Naive B cell (primary cell): ENCODE results near the gene RPS3. TPM values are rescaled to one million over a fixed set of nuclear protein-coding genes. Genes with fewer than 3 reads are reported as not detected.
"Not testable (repeated sequence)": the region's sequence is repeated elsewhere in the genome, so short reads cannot be mapped to it uniquely, and the experiment has no call there.

Source experiments
- ATAC-seq, 2 donors: fragments of 150-1000 bp; cut with Tn5 transposase; 2 replicates each; pipeline ENCODE4 v1.10.0; 2021; ENCODE audit warnings: low read depth in 2 of 2, mild to moderate bottlenecking in 2 of 2, moderate library complexity in 2 of 2
- DNase-seq: peaks from one replicate; pipeline ENCODE4 v3.0.0; 2022
- H3K27ac Mint-ChIP-seq, 6 donors: one replicate each; pipeline ENCODE4 v1.8.0; 2020 to 2022; ENCODE audit warnings: mild to moderate bottlenecking in 6 of 6, mixed read lengths in 6 of 6, moderate library complexity in 5 of 6, inconsistent platforms in 2 of 6
- H3K27me3 Mint-ChIP-seq, 3 donors: one replicate each; pipeline ENCODE4 v1.8.0; 2021 to 2022; ENCODE audit warnings: mixed read lengths in 3 of 3, mild to moderate bottlenecking in 1 of 3
- H3K36me3 Mint-ChIP-seq, 2 donors: one replicate each; pipeline ENCODE4 v1.8.0; 2020 to 2022; ENCODE audit warnings: mixed read lengths in 2 of 2, inconsistent platforms in 1 of 2, mild to moderate bottlenecking in 1 of 2
- H3K4me1 Mint-ChIP-seq, 3 donors: one replicate each; pipeline ENCODE4 v1.8.0; 2020 to 2022; ENCODE audit warnings: mixed read lengths in 3 of 3, inconsistent platforms in 1 of 3, mild to moderate bottlenecking in 1 of 3, moderate library complexity in 1 of 3
- H3K4me3 Mint-ChIP-seq, 8 donors: one replicate each; pipeline ENCODE4 v1.8.0; 2020 to 2022; ENCODE audit warnings: mild to moderate bottlenecking in 8 of 8, mixed read lengths in 8 of 8, moderate library complexity in 8 of 8, inconsistent platforms in 2 of 8
- H3K9me3 Mint-ChIP-seq, 7 donors: one replicate each; pipeline ENCODE4 v1.8.0; 2020 to 2022; ENCODE audit warnings: mixed read lengths in 7 of 7, mild to moderate bottlenecking in 5 of 7, inconsistent platforms in 2 of 7, moderate library complexity in 1 of 7
- polyA plus RNA-seq, 6 donors: library from polyadenylated mRNA; unstranded; fragments of 300-500 nt; fragmentation: Illumina TruSeq; gene quantifications; one replicate each; pipeline ENCODE4 v1.2.3, GENCODE V29; 2021; ENCODE audit warnings: low read depth in 6 of 6

Gene RPS3
- polyA plus RNA-seq, 6 donors from 2014 or later: 3,862 to 5,214 (median 4,183) TPM

DNA sequence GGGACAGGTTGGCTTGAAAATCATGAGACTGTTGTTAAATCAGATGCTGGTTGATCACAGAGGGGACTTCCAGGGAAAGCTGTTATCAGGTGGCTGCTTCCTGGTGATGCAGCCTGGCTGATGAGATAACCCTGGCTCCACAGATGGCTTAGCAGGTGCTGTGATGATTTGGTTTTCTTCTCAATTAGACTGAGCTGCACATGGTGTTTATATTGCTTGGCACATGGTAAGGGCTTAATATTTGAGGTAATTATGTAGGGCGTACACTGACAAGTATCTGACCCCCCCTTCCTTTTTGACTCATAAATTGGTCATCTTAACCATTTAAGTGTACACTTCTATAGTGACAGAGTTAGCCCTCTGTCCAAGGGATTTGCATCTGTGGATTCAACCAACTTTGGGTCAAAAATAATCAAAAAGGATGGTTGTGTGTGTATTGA, 7.0 kb downstream of the RPS3 start:
- peaks cover 31 to 37% of the 10 kb centered on the region in 2 donors for H3K36me3 Mint-ChIP-seq
- H3K27ac Mint-ChIP-seq: no peak overlapping the region
- H3K4me1 Mint-ChIP-seq: peaks cover 24 to 34% (median 32%) of the 10 kb centered on the region in 3 donors
- ATAC-seq (peak; percentile 35 to 55), DNase-seq (no peak)
- H3K4me3 Mint-ChIP-seq: no peak overlapping the region
- H3K9me3 Mint-ChIP-seq: no peaks in the 10 kb centered on the region
- no peaks in the 10 kb centered on the region for H3K27me3 Mint-ChIP-seq

DNA sequence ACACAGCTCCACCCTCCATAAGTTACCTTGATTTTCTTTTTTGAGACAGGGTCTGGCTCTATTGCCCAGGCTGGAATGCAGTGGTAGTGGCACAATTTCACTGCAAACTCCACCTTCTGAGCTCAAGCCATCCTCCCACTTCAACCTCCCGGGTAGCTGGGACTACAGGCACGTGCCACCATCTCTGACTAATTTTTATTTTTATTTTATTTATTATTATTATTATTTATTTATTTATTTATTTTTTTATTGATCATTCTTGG, 9.6 kb downstream of the RPS3 start:
- Mint-ChIP-seq H3K36me3 (peaks cover 6 to 13% of the 10 kb centered on the region in 2 donors), H3K27ac (no peak overlapping the region), H3K4me1 (peaks cover 9 to 13% (median 10%) of the 10 kb centered on the region in 3 donors), H3K9me3 (no peaks in the 10 kb centered on the region), H3K4me3 (peak overlapping the region in 1 of 8 donors; percentile 29), H3K27me3 (no peaks in the 10 kb centered on the region)
- DNase-seq (no peak), ATAC-seq (no peak)

DNA sequence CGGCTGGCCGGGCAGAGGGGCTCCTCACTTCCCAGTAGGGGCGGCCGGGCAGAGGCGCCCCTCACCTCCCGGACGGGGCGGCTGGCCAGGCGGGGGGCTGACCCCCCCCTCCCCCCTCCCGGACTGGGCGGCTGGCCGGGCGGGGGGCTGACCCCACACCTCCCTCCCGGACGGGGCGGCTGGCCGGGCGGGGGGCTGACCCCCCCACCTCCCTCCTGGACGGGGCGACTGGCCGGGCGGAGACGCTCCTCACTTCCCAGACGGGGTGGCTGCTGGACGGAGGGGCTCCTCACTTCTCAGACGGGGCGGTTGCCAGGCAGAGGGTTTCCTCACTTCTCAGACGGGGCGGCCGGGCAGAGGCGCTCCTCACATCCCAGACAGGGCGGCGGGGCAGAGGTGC, 10.7 kb downstream of the RPS3 start:
- ATAC-seq, H3K27ac Mint-ChIP-seq, H3K4me1 Mint-ChIP-seq, H3K36me3 Mint-ChIP-seq, H3K27me3 Mint-ChIP-seq, H3K4me3 Mint-ChIP-seq, H3K9me3 Mint-ChIP-seq, DNase-seq: not testable (repeated sequence)

DNA sequence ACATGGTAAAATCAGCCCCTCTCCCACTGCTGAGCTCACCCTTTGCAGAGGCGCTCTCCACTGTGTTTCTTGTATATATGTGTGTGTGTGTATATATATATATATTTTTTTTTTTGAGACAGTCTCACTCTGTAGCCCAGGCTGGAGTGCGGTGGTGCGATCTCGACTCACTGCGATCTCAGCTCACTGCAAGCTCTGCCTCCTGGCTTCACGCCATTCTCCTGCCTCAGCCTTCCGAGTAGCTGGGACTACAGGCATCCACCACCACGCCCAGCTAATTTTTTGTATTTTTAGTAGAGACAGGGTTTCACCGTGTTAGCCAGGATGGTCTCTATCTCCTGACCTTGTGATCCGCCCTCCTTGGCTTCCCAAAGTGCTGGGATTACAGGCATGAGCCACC, 13.8 kb downstream of the RPS3 start:
- H3K4me1 Mint-ChIP-seq, H3K9me3 Mint-ChIP-seq, H3K4me3 Mint-ChIP-seq, H3K27me3 Mint-ChIP-seq, H3K36me3 Mint-ChIP-seq, H3K27ac Mint-ChIP-seq, DNase-seq, ATAC-seq: not testable (repeated sequence)

DNA sequence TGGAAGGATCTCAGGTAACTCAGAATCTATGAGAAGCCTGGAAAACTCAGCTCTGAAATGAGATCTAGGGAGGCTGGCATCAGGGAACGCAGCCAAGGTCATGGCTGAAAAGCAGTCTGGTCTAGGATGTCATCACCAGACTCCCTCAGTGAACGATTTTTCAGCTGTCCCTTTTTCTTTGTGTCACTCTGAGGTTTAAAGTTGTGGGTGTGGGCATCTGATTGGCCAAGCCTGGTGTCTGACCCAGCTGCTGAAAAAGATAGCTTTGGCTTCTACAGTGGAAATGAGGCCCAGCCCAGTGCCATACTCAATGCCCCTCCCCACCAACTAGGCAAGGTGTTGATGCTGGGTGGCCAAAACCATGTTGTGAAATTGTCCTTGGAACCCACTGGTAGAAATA, 14.5 kb downstream of the RPS3 start:
- Mint-ChIP-seq H3K9me3 (no peaks in the 10 kb centered on the region), H3K4me1 (peaks cover 0 to 4% (median 0%) of the 10 kb centered on the region in 3 donors), H3K27ac (peak overlapping the region in 1 of 6 donors; percentile 29), H3K27me3 (no peaks in the 10 kb centered on the region), H3K36me3 (no peaks in the 10 kb centered on the region), H3K4me3 (no peak overlapping the region)
- no peak for ATAC-seq
- no peak for DNase-seq

DNA sequence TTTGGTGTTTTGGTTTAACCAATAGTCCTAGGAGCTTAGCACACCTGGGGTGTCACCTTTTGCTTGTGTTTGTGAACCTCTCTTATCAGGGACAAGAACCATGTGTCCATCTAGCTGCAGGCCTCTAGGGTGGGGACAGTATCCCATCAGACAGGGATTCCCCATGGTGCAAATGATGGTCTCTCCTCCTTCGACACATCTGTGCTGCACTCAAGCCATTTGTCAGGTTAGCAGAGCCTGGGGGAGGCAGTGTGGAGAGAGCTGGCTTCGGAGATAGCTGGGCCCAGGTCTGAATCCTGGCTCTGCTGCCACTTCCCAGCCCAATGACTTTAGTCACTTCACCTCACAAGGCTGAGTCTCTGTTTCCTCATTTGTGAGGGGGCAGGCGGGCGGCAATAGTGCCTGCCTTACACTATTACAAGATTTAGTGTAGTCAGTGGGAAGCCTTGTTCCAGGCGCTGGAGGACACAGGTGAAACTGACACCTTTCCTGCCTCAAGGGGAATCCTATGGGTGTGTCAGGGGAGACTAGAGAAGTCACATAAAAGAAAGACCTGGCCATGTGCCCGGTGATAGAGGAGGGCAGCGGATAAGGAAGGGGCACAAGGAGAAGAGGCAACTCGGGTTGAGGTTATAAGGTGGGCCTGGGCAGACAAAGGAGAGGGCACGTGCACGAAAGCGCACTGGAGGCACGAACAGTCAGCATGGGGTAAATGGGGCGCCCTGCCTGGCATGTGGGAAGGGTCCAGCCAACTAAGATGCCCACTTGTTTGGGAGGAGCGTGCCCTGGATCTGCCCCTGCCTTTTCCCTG, 21.1 kb downstream of the RPS3 start:
- Mint-ChIP-seq H3K4me1 (no peaks in the 10 kb centered on the region), H3K4me3 (no peak overlapping the region), H3K27ac (peak overlapping the region in 1 of 6 donors; percentile 86), H3K27me3 (no peaks in the 10 kb centered on the region), H3K36me3 (no peaks in the 10 kb centered on the region), H3K9me3 (no peaks in the 10 kb centered on the region)
- ATAC-seq (no peak), DNase-seq (no peak)

GRCh38 chr11:75421035-75421602, 21.8 kb downstream of the RPS3 start:
- no peak for ATAC-seq
- Mint-ChIP-seq H3K27me3 (no peaks in the 10 kb centered on the region), H3K9me3 (no peaks in the 10 kb centered on the region), H3K36me3 (no peaks in the 10 kb centered on the region), H3K4me1 (no peaks in the 10 kb centered on the region), H3K4me3 (no peak overlapping the region), H3K27ac (no peak overlapping the region)
- no peak for DNase-seq

GRCh38 chr11:75421902-75422247, 22.6 kb downstream of the RPS3 start:
- Mint-ChIP-seq H3K36me3 (no peaks in the 10 kb centered on the region), H3K9me3 (no peaks in the 10 kb centered on the region), H3K27ac (peak overlapping the region in 1 of 6 donors; percentile 65), H3K4me1 (no peaks in the 10 kb centered on the region), H3K4me3 (no peak overlapping the region), H3K27me3 (peaks cover 0 to 7% (median 0%) of the 10 kb centered on the region in 3 donors)
- DNase-seq (no peak), ATAC-seq (no peak)

GRCh38 chr11:75422248-75423231, 23.2 kb downstream of the RPS3 start:
- peaks cover 0 to 10% (median 4%) of the 10 kb centered on the region in 3 donors for H3K27me3 Mint-ChIP-seq
- no peaks in the 10 kb centered on the region for H3K36me3 Mint-ChIP-seq
- no peak overlapping the region for H3K4me3 Mint-ChIP-seq
- no peak for ATAC-seq
- no peaks in the 10 kb centered on the region for H3K9me3 Mint-ChIP-seq
- no peak for DNase-seq
- H3K4me1 Mint-ChIP-seq: no peaks in the 10 kb centered on the region
- H3K27ac Mint-ChIP-seq: peak overlapping the region in 1 of 6 donors; percentile 65

GRCh38 chr11:75423721-75424120, 24.4 kb downstream of the RPS3 start:
- peaks cover 4 to 8% (median 6%) of the 10 kb centered on the region in 3 donors for H3K4me1 Mint-ChIP-seq
- peak overlapping the region in 1 of 6 donors; percentile 65 for H3K27ac Mint-ChIP-seq
- H3K36me3 Mint-ChIP-seq: peaks cover 0 to 1% of the 10 kb centered on the region in 2 donors
- ATAC-seq (no peak), DNase-seq (no peak)
- H3K27me3 Mint-ChIP-seq: peaks cover 10 to 21% (median 16%) of the 10 kb centered on the region in 3 donors
- no peak overlapping the region for H3K4me3 Mint-ChIP-seq
- peaks cover 0 to 1% (median 0%) of the 10 kb centered on the region in 7 donors for H3K9me3 Mint-ChIP-seq

- H3K9me3 Mint-ChIP-seq: peaks cover 0 to 7% (median 2%) of the 10 kb centered on the region in 7 donors
- H3K4me3 Mint-ChIP-seq: peak overlapping the region in 1 of 8 donors; percentile 6
- H3K4me1 Mint-ChIP-seq: peaks cover 11 to 14% (median 12%) of the 10 kb centered on the region in 3 donors
- peaks cover 0 to 8% of the 10 kb centered on the region in 2 donors for H3K36me3 Mint-ChIP-seq
- peaks cover 16 to 28% (median 22%) of the 10 kb centered on the region in 3 donors for H3K27me3 Mint-ChIP-seq
- no peak overlapping the region for H3K27ac Mint-ChIP-seq
- ATAC-seq (no peak), DNase-seq (no peak)
Observed at GRCh38 chr11:75424396-75424795, 25.1 kb downstream of the RPS3 start.

DNA sequence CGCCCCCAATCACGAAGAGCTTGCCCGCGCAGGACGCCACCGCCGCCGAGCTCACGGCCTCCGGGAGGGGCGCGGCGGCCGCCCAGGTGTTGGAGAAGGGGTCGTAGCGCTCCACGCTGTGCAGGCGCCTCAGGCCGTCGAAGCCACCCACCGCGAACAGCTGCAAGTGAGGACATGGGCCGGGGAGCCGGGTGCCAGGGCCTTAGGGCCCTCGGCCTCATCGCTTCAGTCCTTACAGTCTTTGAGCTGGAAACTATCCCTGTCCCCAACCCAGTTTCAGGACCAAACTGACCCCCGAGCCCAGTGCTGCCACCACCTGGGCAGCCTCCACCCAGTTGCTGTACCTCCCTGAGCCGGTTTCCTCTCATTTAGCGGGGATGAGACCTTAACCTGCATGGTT, 26.1 kb downstream of the RPS3 start:
- Mint-ChIP-seq H3K9me3 (peaks cover 0 to 9% (median 3%) of the 10 kb centered on the region in 7 donors), H3K27me3 (peaks cover 17 to 32% (median 27%) of the 10 kb centered on the region in 3 donors), H3K36me3 (peaks cover 0 to 9% of the 10 kb centered on the region in 2 donors), H3K4me1 (peaks cover 12 to 17% (median 14%) of the 10 kb centered on the region in 3 donors), H3K27ac (no peak overlapping the region), H3K4me3 (no peak overlapping the region)
- DNase-seq: no peak
- ATAC-seq: no peak

DNA sequence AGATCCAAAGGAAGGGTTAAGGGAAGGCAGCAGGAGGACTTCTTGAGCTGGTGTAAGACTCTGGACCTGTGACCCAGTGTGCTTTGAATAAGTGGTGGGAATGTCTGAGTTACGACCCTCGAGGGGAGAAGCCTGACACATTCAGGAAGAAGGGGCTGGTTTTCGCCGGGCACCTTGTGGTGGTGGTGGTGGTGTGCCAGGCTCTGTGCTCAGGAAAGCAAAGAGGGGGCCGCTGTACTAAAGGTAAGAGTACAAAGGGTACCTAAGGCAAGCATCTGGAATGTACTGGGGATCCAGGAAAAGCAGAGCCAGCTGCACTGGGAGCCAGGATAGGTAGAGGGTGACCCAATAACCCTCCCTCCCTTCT, 27.4 kb downstream of the RPS3 start:
- no peak for DNase-seq
- Mint-ChIP-seq H3K36me3 (peaks cover 0 to 9% of the 10 kb centered on the region in 2 donors), H3K27ac (no peak overlapping the region), H3K9me3 (peaks cover 0 to 9% (median 3%) of the 10 kb centered on the region in 7 donors), H3K4me1 (peaks cover 22 to 26% (median 24%) of the 10 kb centered on the region in 3 donors), H3K27me3 (peaks cover 30 to 44% (median 39%) of the 10 kb centered on the region in 3 donors), H3K4me3 (no peak overlapping the region)
- ATAC-seq: no peak
